A673 (cell line): Measurements from ENCODE around the gene HK2. TPM values are rescaled to one million over a fixed set of nuclear protein-coding genes. Genes with fewer than 3 reads are reported as not detected.

Experiments
- BruUV-seq: library from RNA; stranded (reverse); fragments of 400-500 nt; replicated peaks from 2 replicates; lab custom pipeline; 2021; lab: Mats Ljungman, UMichigan
- CTCF ChIA-PET: fragments of 300-600 bp; sonication (Branson Sonifier 250); formaldehyde crosslinking; loops from one replicate; lab custom pipeline; 2022; ENCODE audit warnings: antibody characterized with exemption; lab: Charles Lee
- POLR2A ChIA-PET: fragments of 300-600 bp; sonication (Branson Sonifier 250); formaldehyde crosslinking; loops from one replicate; lab custom pipeline; 2022; ENCODE audit warnings: antibody characterized with exemption; ENCODE audit not compliant: low non-redundant PET; lab: Charles Lee
- DNase-seq: peaks from one replicate; pipeline ENCODE4 v3.0.0-alpha.2; 2015; ENCODE audit warnings: low spot score
- H3K27ac ChIP-seq: fragments of 200-600 bp; sonication (generic); 2 replicates; pipeline ENCODE4 v1.5.1; 2016; ENCODE audit warnings: mixed run types, low read depth, mild to moderate bottlenecking, mixed read lengths, antibody characterized with exemption, low read length; ENCODE audit not compliant: poor library complexity, severe bottlenecking
- H3K27me3 ChIP-seq: fragments of 200-600 bp; sonication (generic); replicated peaks from 2 replicates; pipeline ENCODE4 v1.6.1; 2017; ENCODE audit warnings: mixed run types, low read depth, mild to moderate bottlenecking, mixed read lengths, antibody characterized with exemption, low read length; ENCODE audit not compliant: insufficient read depth, poor library complexity
- H3K36me3 ChIP-seq: fragments of 200-600 bp; sonication (generic); 2 replicates; pipeline ENCODE4 v1.6.1; 2016; ENCODE audit warnings: mixed run types, mild to moderate bottlenecking, mixed read lengths, antibody characterized with exemption, low read length; ENCODE audit not compliant: insufficient read depth, poor library complexity, severe bottlenecking
- H3K4me1 ChIP-seq: fragments of 200-600 bp; sonication (generic); 2 replicates; pipeline ENCODE4 v1.6.1; 2017; ENCODE audit warnings: mixed run types, mild to moderate bottlenecking, mixed read lengths, antibody characterized with exemption, low read length; ENCODE audit not compliant: insufficient read depth, poor library complexity, severe bottlenecking
- H3K4me3 ChIP-seq: fragments of 200-600 bp; sonication (generic); 2 replicates; pipeline ENCODE4 v1.5.1; 2016; ENCODE audit warnings: low read depth, mixed run types, mild to moderate bottlenecking, mixed read lengths, low read length; ENCODE audit not compliant: poor library complexity, severe bottlenecking
- H3K9me3 ChIP-seq: fragments of 200-600 bp; sonication (generic); 2 replicates; pipeline ENCODE4 v1.6.1; 2016; ENCODE audit warnings: mixed run types, low read depth, mild to moderate bottlenecking, mixed read lengths, antibody characterized with exemption, low read length; ENCODE audit not compliant: poor library complexity, severe bottlenecking
- EZH2 ChIP-seq: fragments of 200-600 bp; sonication (generic); IDR thresholded peaks from 2 replicates; pipeline ENCODE4 v1.6.1; 2017; ENCODE audit warnings: borderline replicate concordance, low read depth, mild to moderate bottlenecking, mixed read lengths, antibody characterized with exemption, low read length; ENCODE audit not compliant: poor library complexity, severe bottlenecking
- intact Hi-C: fragments of 100-400 bp; cut with micrococcal nuclease; formaldehyde crosslinking; loops from one replicate; pipeline ENCODE4 v1.10.0; 2022; ENCODE audit not compliant: unreplicated experiment
- total RNA-seq: library from RNA; stranded (reverse); gene quantifications from 2 replicates; pipeline ENCODE4 v1.2.3, GENCODE V29; 2021
- TF ChIP-seq, protein P1 (sequence below): fragments of 300-800, 200-600 bp; sonication (generic); conservative IDR thresholded peaks from 2 replicates; pipeline ENCODE4 v1.5.1; 2017; ENCODE audit warnings: low read depth, mild to moderate bottlenecking, antibody characterized with exemption, low read length, moderate library complexity, mixed read lengths

The HK2 gene
- total RNA-seq, 1 experiment from 2014 or later = 42.6 TPM

- POLR2A ChIA-PET = no interaction called here
- no peaks in the 10 kb centered on the region for H3K4me1 ChIP-seq
- intact Hi-C loops = no loop called here
- no peaks in the 10 kb centered on the region for H3K9me3 ChIP-seq
- no peak for TF ChIP-seq EZH2
- TF ChIP-seq, protein P1, sequence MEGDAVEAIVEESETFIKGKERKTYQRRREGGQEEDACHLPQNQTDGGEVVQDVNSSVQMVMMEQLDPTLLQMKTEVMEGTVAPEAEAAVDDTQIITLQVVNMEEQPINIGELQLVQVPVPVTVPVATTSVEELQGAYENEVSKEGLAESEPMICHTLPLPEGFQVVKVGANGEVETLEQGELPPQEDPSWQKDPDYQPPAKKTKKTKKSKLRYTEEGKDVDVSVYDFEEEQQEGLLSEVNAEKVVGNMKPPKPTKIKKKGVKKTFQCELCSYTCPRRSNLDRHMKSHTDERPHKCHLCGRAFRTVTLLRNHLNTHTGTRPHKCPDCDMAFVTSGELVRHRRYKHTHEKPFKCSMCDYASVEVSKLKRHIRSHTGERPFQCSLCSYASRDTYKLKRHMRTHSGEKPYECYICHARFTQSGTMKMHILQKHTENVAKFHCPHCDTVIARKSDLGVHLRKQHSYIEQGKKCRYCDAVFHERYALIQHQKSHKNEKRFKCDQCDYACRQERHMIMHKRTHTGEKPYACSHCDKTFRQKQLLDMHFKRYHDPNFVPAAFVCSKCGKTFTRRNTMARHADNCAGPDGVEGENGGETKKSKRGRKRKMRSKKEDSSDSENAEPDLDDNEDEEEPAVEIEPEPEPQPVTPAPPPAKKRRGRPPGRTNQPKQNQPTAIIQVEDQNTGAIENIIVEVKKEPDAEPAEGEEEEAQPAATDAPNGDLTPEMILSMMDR = no peak
- no TSS peak for BruUV-seq
- peaks cover 91% of the 10 kb centered on the region for H3K36me3 ChIP-seq
- H3K4me3 ChIP-seq = no peak overlapping the region
- CTCF ChIA-PET = no interaction called here
- no peaks in the 10 kb centered on the region for H3K27me3 ChIP-seq
- H3K27ac ChIP-seq = no peak overlapping the region
- DNase-seq = no peak
Observed at GRCh38 chr2:74883011-74883410, 49.1 kb downstream of the HK2 start.

DNA sequence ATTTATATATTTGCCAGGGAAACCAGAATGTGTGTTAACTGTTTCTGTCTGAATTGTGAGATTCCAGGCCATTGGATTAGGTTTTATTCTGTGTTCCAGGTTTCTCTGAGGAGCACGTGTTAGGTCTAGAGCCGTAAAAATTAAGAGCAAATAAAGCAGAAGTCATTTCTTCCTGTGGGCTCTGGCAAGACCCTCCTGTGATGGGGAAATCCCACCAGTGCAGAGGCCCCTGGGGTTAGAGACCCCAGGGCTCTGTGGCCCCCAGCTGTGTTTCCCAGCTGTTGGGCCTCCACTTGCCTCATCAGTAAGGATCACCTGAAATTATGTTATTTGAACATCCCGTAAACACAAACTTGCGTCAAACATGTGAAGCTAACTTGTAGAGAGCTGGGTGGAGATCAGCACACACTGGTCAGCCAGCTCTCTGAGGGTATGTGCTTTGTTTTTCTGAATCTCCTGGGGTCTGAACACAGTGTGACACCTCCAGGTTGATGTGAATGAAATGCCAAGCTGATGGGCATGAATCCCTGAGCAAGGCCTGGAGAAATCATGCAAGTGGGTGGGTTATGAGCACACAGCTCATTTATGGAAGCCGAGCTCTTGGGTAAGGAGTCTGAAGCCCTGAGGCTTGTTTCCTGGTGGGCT is 50.3 kb downstream of the HK2 start:
- Histone ChIP-seq H3K27me3 (no peaks in the 10 kb centered on the region), H3K9me3 (no peaks in the 10 kb centered on the region), H3K4me1 (no peaks in the 10 kb centered on the region), H3K4me3 (no peak overlapping the region), H3K36me3 (peaks cover 93% of the 10 kb centered on the region), H3K27ac (no peak overlapping the region)
- BruUV-seq = no TSS peak
- ChIA-PET POLR2A (no interaction called here), CTCF (no interaction called here)
- no peak for DNase-seq
- TF ChIP-seq, protein P1 = no peak
- TF ChIP-seq EZH2 = no peak
- intact Hi-C loops = no loop called here

GRCh38 chr2:74884866-74885265 is 50.9 kb downstream of the HK2 start:
- Histone ChIP-seq H3K4me1 (no peaks in the 10 kb centered on the region), H3K36me3 (peaks cover 93% of the 10 kb centered on the region), H3K27ac (no peak overlapping the region), H3K27me3 (no peaks in the 10 kb centered on the region), H3K9me3 (no peaks in the 10 kb centered on the region), H3K4me3 (no peak overlapping the region)
- intact Hi-C loops = no loop called here
- BruUV-seq = no TSS peak
- ChIA-PET POLR2A (no interaction called here), CTCF (no interaction called here)
- TF ChIP-seq EZH2 = no peak
- TF ChIP-seq, protein P1 = no peak
- DNase-seq = no peak
